ENCODE results near the gene ZBTB20. TPM values are rescaled to one million over a fixed set of nuclear protein-coding genes. Genes with fewer than 3 reads are reported as not detected.

ZBTB20 gene

GRCh38 chr3:114286266-114286665 is 860.8 kb downstream of the ZBTB20 start:
- WGBS (ENCODE audit: extremely low coverage, insufficient coverage, low lambda C conversion rate) = no CpG with 5 or more reads among the region's 2 CpGs
- H3K36me3 ChIP-seq (ENCODE audit: control insufficient read depth, insufficient read depth, low read length) = no peaks in the 10 kb centered on the region
- DNase-seq = no peak
- no peak overlapping the region for H3K4ac ChIP-seq (ENCODE audit: low read depth, low read length)
- H3K56ac ChIP-seq (ENCODE audit: low read length) = no peak overlapping the region
- H2BK15ac ChIP-seq (replicated peaks; ENCODE audit: low read depth) = no peak overlapping the region
- H3K23ac ChIP-seq (ENCODE audit: low read length) = no peak overlapping the region
- no peaks in the 10 kb centered on the region for H3K79me2 ChIP-seq (ENCODE audit: control insufficient read depth, insufficient read depth, low read length)
- H3K18ac ChIP-seq (ENCODE audit: low read length) = no peak overlapping the region
- H2BK120ac ChIP-seq (ENCODE audit: low read depth, low read length) = no peak overlapping the region
- no peaks in the 10 kb centered on the region for H3K79me1 ChIP-seq (ENCODE audit: low read length)
- H3K27me3 ChIP-seq (ENCODE audit: insufficient read depth, low read length, poor library complexity) = no peaks in the 10 kb centered on the region
- no peak overlapping the region for H3K4me3 ChIP-seq (ENCODE audit: low read length)
- no peak overlapping the region for H2BK5ac ChIP-seq (ENCODE audit: low read length)
- H3K4me1 ChIP-seq (ENCODE audit: control insufficient read depth, low read depth, low read length) = no peaks in the 10 kb centered on the region
- no peak overlapping the region for H4K5ac ChIP-seq (ENCODE audit: low read length)
- H3K9ac ChIP-seq (ENCODE audit: low read length) = no peak overlapping the region
- H4K8ac ChIP-seq (ENCODE audit: low read depth, low read length) = no peak overlapping the region
- no peak overlapping the region for H2AK5ac ChIP-seq (ENCODE audit: low read length)
- H3K4me2 ChIP-seq (ENCODE audit: low read length) = no peak overlapping the region
- H3K27ac ChIP-seq (ENCODE audit: low read depth, low read length) = no peak overlapping the region

GRCh38 chr3:114285648-114286230 is 861.3 kb downstream of the ZBTB20 start:
- H3K79me1 ChIP-seq (ENCODE audit: low read length) = no peaks in the 10 kb centered on the region
- no peak overlapping the region for H3K4me3 ChIP-seq (ENCODE audit: low read length)
- no peak overlapping the region for H3K4me2 ChIP-seq (ENCODE audit: low read length)
- H2BK15ac ChIP-seq (replicated peaks; ENCODE audit: low read depth) = no peak overlapping the region
- H3K23ac ChIP-seq (ENCODE audit: low read length) = no peak overlapping the region
- no peak for DNase-seq
- H2AK5ac ChIP-seq (ENCODE audit: low read length) = no peak overlapping the region
- H3K36me3 ChIP-seq (ENCODE audit: control insufficient read depth, insufficient read depth, low read length) = no peaks in the 10 kb centered on the region
- no CpG with 5 or more reads among the region's 3 CpGs for WGBS (ENCODE audit: extremely low coverage, insufficient coverage, low lambda C conversion rate)
- H2BK120ac ChIP-seq (ENCODE audit: low read depth, low read length) = no peak overlapping the region
- H3K18ac ChIP-seq (ENCODE audit: low read length) = no peak overlapping the region
- H4K5ac ChIP-seq (ENCODE audit: low read length) = no peak overlapping the region
- no peaks in the 10 kb centered on the region for H3K27me3 ChIP-seq (ENCODE audit: insufficient read depth, low read length, poor library complexity)
- H4K8ac ChIP-seq (ENCODE audit: low read depth, low read length) = no peak overlapping the region
- H3K4ac ChIP-seq (ENCODE audit: low read depth, low read length) = no peak overlapping the region
- H3K27ac ChIP-seq (ENCODE audit: low read depth, low read length) = no peak overlapping the region
- no peaks in the 10 kb centered on the region for H3K4me1 ChIP-seq (ENCODE audit: control insufficient read depth, low read depth, low read length)
- H3K56ac ChIP-seq (ENCODE audit: low read length) = no peak overlapping the region
- H3K9ac ChIP-seq (ENCODE audit: low read length) = no peak overlapping the region
- no peak overlapping the region for H2BK5ac ChIP-seq (ENCODE audit: low read length)
- H3K79me2 ChIP-seq (ENCODE audit: control insufficient read depth, insufficient read depth, low read length) = no peaks in the 10 kb centered on the region

- Histone ChIP-seq H3K56ac (ENCODE audit: low read length) (no peak overlapping the region), H3K4me2 (ENCODE audit: low read length) (no peak overlapping the region), H2BK15ac (replicated peaks; ENCODE audit: low read depth) (no peak overlapping the region), H3K79me1 (ENCODE audit: low read length) (no peaks in the 10 kb centered on the region), H3K27me3 (ENCODE audit: insufficient read depth, low read length, poor library complexity) (no peaks in the 10 kb centered on the region), H3K27ac (ENCODE audit: low read depth, low read length) (no peak overlapping the region), H4K5ac (ENCODE audit: low read length) (no peak overlapping the region), H2BK5ac (ENCODE audit: low read length) (no peak overlapping the region), H3K4me1 (ENCODE audit: control insufficient read depth, low read depth, low read length) (no peaks in the 10 kb centered on the region), H4K8ac (ENCODE audit: low read depth, low read length) (no peak overlapping the region), H3K23ac (ENCODE audit: low read length) (no peak overlapping the region), H2AK5ac (ENCODE audit: low read length) (no peak overlapping the region), H3K9ac (ENCODE audit: low read length) (no peak overlapping the region), H3K4me3 (ENCODE audit: low read length) (no peak overlapping the region), H3K36me3 (ENCODE audit: control insufficient read depth, insufficient read depth, low read length) (no peaks in the 10 kb centered on the region), H3K18ac (ENCODE audit: low read length) (no peak overlapping the region), H3K79me2 (ENCODE audit: control insufficient read depth, insufficient read depth, low read length) (no peaks in the 10 kb centered on the region), H3K4ac (ENCODE audit: low read depth, low read length) (no peak overlapping the region), H2BK120ac (ENCODE audit: low read depth, low read length) (no peak overlapping the region)
- WGBS (ENCODE audit: extremely low coverage, insufficient coverage, low lambda C conversion rate) = no CpG with 5 or more reads among the region's 1 CpG
- no peak for DNase-seq
Observed at GRCh38 chr3:114284644-114285043, 862.4 kb downstream of the ZBTB20 start.

Small RNAs within 50 kb of the gene (small RNA-seq; reads per million reads assigned to genes)
- gene MIR4796 (ENCODE audit: insufficient read depth) = not detected
